Measurements from ENCODE around the gene ZZZ3. TPM values are rescaled to one million over a fixed set of nuclear protein-coding genes. Genes with fewer than 3 reads are reported as not detected.
A peak's percentile ranks its signal among the peaks of the same experiment; 100 is the strongest.

The ZZZ3 gene
- total and polyA plus RNA-seq, 2 of the 13 experiments (the other 11 are each of a cell fraction or from before 2014, with no cell fraction given): 18.1 to 50.2 TPM

DNA sequence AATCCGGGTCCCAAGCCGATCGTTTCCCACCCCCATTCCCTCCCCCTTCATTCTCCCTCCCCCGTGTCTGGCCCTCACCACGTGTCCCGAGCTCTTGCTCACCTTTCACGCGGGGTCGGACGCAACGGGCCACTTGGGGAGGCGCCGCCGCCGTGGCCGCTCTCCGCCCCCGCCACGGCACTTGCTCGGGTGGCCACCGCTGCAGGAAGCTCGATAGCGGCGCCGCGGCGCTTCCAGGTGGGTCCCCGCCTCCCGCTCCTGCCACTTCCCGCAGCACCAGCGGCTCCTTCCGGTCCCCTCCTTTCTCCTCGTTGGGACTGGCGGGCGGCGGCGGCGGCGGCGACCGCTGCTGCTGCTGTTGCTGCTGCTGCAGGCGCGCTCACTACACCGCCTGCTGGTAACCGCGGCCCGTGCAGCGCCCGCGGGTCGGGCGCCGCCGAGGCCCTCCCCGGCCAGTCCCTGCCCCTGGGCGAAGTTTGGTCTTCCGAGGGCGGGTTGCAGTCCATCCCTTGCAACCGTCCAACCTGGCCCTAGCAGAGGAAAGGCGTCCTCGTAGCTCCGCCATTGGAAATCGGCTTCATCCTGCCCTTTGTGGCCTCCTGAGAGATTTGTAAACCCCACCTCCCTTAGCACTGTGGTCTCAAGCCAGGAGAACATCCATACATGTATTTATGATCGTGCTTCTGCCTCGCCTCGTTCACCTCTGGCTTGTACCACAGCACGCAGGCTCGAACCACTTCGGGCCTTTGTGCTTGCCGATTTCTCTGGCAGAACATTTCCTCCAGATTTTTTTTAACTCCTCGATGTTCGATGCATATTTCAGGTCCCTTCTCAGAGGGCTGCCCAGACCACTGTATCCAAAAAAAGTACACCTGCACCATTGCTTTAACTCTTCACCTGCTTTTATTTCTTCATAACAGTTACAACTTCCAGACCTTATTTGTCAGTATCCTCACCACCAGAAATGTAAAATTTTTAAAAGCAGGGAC is 996 bp upstream of the ZZZ3 start (continued):
- TF ChIP-seq, protein P1, sequence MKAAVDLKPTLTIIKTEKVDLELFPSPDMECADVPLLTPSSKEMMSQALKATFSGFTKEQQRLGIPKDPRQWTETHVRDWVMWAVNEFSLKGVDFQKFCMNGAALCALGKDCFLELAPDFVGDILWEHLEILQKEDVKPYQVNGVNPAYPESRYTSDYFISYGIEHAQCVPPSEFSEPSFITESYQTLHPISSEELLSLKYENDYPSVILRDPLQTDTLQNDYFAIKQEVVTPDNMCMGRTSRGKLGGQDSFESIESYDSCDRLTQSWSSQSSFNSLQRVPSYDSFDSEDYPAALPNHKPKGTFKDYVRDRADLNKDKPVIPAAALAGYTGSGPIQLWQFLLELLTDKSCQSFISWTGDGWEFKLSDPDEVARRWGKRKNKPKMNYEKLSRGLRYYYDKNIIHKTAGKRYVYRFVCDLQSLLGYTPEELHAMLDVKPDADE (CRISPR knock-in tag; IDR thresholded peaks at IDR 0.05): no peak
- TF ChIP-seq, protein P2, sequence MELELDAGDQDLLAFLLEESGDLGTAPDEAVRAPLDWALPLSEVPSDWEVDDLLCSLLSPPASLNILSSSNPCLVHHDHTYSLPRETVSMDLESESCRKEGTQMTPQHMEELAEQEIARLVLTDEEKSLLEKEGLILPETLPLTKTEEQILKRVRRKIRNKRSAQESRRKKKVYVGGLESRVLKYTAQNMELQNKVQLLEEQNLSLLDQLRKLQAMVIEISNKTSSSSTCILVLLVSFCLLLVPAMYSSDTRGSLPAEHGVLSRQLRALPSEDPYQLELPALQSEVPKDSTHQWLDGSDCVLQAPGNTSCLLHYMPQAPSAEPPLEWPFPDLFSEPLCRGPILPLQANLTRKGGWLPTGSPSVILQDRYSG (CRISPR knock-in tag; IDR thresholded peaks at IDR 0.05): no peak
- TF ChIP-seq TBX3 (IDR thresholded peaks at IDR 0.05; ENCODE audit: borderline replicate concordance): no peak
- TF ChIP-seq MXI1 (IDR thresholded peaks at IDR 0.05; ENCODE audit: borderline replicate concordance, low read depth, low read length): peak; percentile 79; the same call in 1 of the 3 replicates
- TF ChIP-seq JARID2 (CRISPR knock-in tag; IDR thresholded peaks at IDR 0.05; ENCODE audit: insufficient replicate concordance): no peak
- TF ChIP-seq, protein P3, sequence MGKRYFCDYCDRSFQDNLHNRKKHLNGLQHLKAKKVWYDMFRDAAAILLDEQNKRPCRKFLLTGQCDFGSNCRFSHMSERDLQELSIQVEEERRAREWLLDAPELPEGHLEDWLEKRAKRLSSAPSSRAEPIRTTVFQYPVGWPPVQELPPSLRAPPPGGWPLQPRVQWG (CRISPR knock-in tag; IDR thresholded peaks at IDR 0.05; ENCODE audit: borderline replicate concordance, low read depth): no peak
- TF ChIP-seq ZNF234 (CRISPR knock-in tag; conservative IDR thresholded peaks at IDR 0.05): no peak
- TF ChIP-seq ZNF282 (IDR thresholded peaks at IDR 0.05; ENCODE audit: partially characterized antibody): no peak
- TF ChIP-seq ZNF782 (CRISPR knock-in tag; IDR thresholded peaks at IDR 0.05; ENCODE audit: borderline replicate concordance): no peak
- peak; percentile 88 for TF ChIP-seq ETV6 (CRISPR knock-in tag; conservative IDR thresholded peaks at IDR 0.05)
- no peak for TF ChIP-seq ZNF879 (CRISPR knock-in tag; IDR thresholded peaks at IDR 0.05)
- peak; percentile 21; the same call in 1 of the 2 replicates for TF ChIP-seq KLF15 (CRISPR knock-in tag; IDR thresholded peaks at IDR 0.05; ENCODE audit: borderline replicate concordance)
- no peak; the same call in 1 of the 2 replicates for TF ChIP-seq ZNF747 (CRISPR knock-in tag; IDR thresholded peaks at IDR 0.05; ENCODE audit: borderline replicate concordance)
- no peak for TF ChIP-seq SMARCE1 (IDR thresholded peaks at IDR 0.05; ENCODE audit: borderline replicate concordance)
- no peak for TF ChIP-seq RELA (CRISPR knock-in tag; IDR thresholded peaks at IDR 0.05)
- TF ChIP-seq, protein P4, sequence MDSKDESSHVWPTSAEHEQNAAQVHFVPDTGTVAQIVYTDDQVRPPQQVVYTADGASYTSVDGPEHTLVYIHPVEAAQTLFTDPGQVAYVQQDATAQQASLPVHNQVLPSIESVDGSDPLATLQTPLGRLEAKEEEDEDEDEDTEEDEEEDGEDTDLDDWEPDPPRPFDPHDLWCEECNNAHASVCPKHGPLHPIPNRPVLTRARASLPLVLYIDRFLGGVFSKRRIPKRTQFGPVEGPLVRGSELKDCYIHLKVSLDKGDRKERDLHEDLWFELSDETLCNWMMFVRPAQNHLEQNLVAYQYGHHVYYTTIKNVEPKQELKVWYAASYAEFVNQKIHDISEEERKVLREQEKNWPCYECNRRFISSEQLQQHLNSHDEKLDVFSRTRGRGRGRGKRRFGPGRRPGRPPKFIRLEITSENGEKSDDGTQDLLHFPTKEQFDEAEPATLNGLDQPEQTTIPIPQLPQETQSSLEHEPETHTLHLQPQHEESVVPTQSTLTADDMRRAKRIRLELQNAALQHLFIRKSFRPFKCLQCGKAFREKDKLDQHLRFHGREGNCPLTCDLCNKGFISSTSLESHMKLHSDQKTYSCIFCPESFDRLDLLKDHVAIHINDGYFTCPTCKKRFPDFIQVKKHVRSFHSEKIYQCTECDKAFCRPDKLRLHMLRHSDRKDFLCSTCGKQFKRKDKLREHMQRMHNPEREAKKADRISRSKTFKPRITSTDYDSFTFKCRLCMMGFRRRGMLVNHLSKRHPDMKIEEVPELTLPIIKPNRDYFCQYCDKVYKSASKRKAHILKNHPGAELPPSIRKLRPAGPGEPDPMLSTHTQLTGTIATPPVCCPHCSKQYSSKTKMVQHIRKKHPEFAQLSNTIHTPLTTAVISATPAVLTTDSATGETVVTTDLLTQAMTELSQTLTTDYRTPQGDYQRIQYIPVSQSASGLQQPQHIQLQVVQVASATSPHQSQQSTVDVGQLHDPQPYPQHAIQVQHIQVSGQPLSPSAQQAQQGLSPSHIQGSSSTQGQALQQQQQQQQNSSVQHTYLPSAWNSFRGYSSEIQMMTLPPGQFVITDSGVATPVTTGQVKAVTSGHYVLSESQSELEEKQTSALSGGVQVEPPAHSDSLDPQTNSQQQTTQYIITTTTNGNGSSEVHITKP (CRISPR knock-in tag; IDR thresholded peaks at IDR 0.05; ENCODE audit: low read depth): 0 out of 2 replicates have a peak, but pooled peaks have one; percentile 34
- TF ChIP-seq TSC22D2 (CRISPR knock-in tag; IDR thresholded peaks at IDR 0.05; ENCODE audit: borderline replicate concordance): no peak
- no peak for TF ChIP-seq ZNF720 (CRISPR knock-in tag; IDR thresholded peaks at IDR 0.05)
- 0 out of 2 replicates have a peak, but pooled peaks have one; percentile 21 for TF ChIP-seq RFXAP (CRISPR knock-in tag; IDR thresholded peaks at IDR 0.05; ENCODE audit: borderline replicate concordance)
- TF ChIP-seq SRSF9 (IDR thresholded peaks at IDR 0.05; ENCODE audit: borderline replicate concordance, insufficient read depth, low read depth, low read length, poor library complexity, severe bottlenecking): no peak
- TF ChIP-seq SOX13 (IDR thresholded peaks at IDR 0.05): 0 out of 2 replicates have a peak, but pooled peaks have one; percentile 2
- no peak; a peak in 1 of 4 replicates for TF ChIP-seq SOX13 (CRISPR knock-in tag; conservative IDR thresholded peaks at IDR 0.05 in 1 of 2, IDR thresholded peaks at IDR 0.05 in 1 of 2)

Data from HepG2 (cell line).